HG03457 (cell line): ENCODE measurements around the gene DPYSL3.

Experiments used
- ATAC-seq: cut with Tn5 transposase; IDR thresholded peaks from one replicate; pipeline ENCODE4 v1.9.1; 2021; ENCODE audit warnings: moderate number of reproducible peaks; ENCODE audit not compliant: unreplicated experiment

Gene DPYSL3

GRCh38 chr5:147515269-147515668 is 5.4 kb upstream of the DPYSL3 start:
- ATAC-seq: no peak

GRCh38 chr5:147512659-147513379 is 3.0 kb upstream of the DPYSL3 start:
- ATAC-seq: no peak

- no peak for ATAC-seq
Observed at GRCh38 chr5:147510885-147511284, 1.0 kb upstream of the DPYSL3 start.

- ATAC-seq: no peak
Observed at GRCh38 chr5:147509041-147509709, 693 bp downstream of the DPYSL3 start.

- no peak for ATAC-seq
Observed at GRCh38 chr5:147508711-147509040, 1.2 kb downstream of the DPYSL3 start.

GRCh38 chr5:147507480-147508126 is 2.3 kb downstream of the DPYSL3 start:
- no peak for ATAC-seq

GRCh38 chr5:147504535-147504934 is 5.3 kb downstream of the DPYSL3 start:
- ATAC-seq: no peak

GRCh38 chr5:147504011-147504410 is 5.9 kb downstream of the DPYSL3 start:
- no peak for ATAC-seq

- ATAC-seq: no peak
Observed at GRCh38 chr5:147490989-147491388, 18.9 kb downstream of the DPYSL3 start.

- ATAC-seq: no peak
Observed at GRCh38 chr5:147487031-147487750, 22.7 kb downstream of the DPYSL3 start.

- ATAC-seq: no peak
Observed at GRCh38 chr5:147485814-147486213, 24.1 kb downstream of the DPYSL3 start.

- no peak for ATAC-seq
Observed at GRCh38 chr5:147485046-147485445, 24.8 kb downstream of the DPYSL3 start.

- ATAC-seq: no peak
Observed at GRCh38 chr5:147484708-147485020, 25.2 kb downstream of the DPYSL3 start.

GRCh38 chr5:147483961-147484707 is 25.7 kb downstream of the DPYSL3 start:
- ATAC-seq: no peak

GRCh38 chr5:147483188-147483790 is 26.6 kb downstream of the DPYSL3 start:
- ATAC-seq: no peak

GRCh38 chr5:147482706-147483180 is 27.1 kb downstream of the DPYSL3 start:
- ATAC-seq: no peak

- ATAC-seq: no peak
Observed at GRCh38 chr5:147481874-147482705, 27.8 kb downstream of the DPYSL3 start.

GRCh38 chr5:147481376-147481775 is 28.5 kb downstream of the DPYSL3 start:
- no peak for ATAC-seq

- ATAC-seq: no peak
Observed at GRCh38 chr5:147479949-147480348, 29.9 kb downstream of the DPYSL3 start.

GRCh38 chr5:147479444-147479843 is 30.4 kb downstream of the DPYSL3 start:
- no peak for ATAC-seq
